Midbrain (tissue), 1 donor: ENCODE measurements around the gene PKP3.
"Not testable (repeated sequence)": the region's sequence is repeated elsewhere in the genome, so short reads cannot be mapped to it uniquely, and the experiment has no call there.

Source experiments
- DNase-seq: peaks from one replicate; lab custom pipeline; 2025; lab: John Stamatoyannopoulos, UW

Gene PKP3, protein sequence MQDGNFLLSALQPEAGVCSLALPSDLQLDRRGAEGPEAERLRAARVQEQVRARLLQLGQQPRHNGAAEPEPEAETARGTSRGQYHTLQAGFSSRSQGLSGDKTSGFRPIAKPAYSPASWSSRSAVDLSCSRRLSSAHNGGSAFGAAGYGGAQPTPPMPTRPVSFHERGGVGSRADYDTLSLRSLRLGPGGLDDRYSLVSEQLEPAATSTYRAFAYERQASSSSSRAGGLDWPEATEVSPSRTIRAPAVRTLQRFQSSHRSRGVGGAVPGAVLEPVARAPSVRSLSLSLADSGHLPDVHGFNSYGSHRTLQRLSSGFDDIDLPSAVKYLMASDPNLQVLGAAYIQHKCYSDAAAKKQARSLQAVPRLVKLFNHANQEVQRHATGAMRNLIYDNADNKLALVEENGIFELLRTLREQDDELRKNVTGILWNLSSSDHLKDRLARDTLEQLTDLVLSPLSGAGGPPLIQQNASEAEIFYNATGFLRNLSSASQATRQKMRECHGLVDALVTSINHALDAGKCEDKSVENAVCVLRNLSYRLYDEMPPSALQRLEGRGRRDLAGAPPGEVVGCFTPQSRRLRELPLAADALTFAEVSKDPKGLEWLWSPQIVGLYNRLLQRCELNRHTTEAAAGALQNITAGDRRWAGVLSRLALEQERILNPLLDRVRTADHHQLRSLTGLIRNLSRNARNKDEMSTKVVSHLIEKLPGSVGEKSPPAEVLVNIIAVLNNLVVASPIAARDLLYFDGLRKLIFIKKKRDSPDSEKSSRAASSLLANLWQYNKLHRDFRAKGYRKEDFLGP

DNA sequence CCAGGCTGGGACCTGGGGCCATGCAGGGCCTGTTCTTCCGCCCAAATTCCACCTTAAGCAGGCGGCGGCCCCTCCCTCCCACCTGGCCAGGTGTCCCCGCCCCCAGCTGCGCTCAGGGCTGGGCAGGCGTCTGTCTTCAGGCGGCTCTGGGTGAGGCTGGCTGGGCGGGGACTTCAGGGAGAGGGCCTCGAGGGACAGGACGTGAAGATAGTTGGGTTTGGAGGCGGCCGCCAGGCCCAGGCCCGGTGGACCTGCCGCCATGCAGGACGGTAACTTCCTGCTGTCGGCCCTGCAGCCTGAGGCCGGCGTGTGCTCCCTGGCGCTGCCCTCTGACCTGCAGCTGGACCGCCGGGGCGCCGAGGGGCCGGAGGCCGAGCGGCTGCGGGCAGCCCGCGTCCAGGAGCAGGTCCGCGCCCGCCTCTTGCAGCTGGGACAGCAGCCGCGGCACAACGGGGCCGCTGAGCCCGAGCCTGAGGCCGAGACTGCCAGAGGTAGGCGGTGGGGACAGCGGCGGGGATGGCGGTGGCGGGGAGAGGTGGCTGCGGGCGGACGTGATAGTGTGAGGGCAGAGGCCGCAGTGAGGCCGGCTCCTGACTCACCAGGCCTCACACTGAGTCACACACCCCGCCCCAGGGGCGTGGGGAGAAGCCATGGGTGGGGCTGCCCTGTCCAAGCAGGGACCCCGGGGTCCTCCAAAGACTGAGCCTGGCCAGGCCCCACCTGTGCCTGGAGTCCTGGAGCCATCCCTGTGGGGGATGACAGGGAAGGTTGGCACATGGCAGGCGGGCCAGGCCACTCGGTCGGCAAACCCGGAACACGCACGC lies at the start of gene PKP3:
Gene PKP3, plus strand, starts transcription at position 176 of the 824 bp plus-strand sequence. Its CDS starts 84 bp downstream, at position 260.
- no peak for DNase-seq

- no peak for DNase-seq
Measured at GRCh38 chr11:344836-345578, 49.0 kb upstream of the PKP3 start.

GRCh38 chr11:346529-346928 lies 47.5 kb upstream of the PKP3 start:
- DNase-seq, result no peak

GRCh38 chr11:349270-349954 lies 44.6 kb upstream of the PKP3 start:
- not testable (repeated sequence) for DNase-seq

DNA sequence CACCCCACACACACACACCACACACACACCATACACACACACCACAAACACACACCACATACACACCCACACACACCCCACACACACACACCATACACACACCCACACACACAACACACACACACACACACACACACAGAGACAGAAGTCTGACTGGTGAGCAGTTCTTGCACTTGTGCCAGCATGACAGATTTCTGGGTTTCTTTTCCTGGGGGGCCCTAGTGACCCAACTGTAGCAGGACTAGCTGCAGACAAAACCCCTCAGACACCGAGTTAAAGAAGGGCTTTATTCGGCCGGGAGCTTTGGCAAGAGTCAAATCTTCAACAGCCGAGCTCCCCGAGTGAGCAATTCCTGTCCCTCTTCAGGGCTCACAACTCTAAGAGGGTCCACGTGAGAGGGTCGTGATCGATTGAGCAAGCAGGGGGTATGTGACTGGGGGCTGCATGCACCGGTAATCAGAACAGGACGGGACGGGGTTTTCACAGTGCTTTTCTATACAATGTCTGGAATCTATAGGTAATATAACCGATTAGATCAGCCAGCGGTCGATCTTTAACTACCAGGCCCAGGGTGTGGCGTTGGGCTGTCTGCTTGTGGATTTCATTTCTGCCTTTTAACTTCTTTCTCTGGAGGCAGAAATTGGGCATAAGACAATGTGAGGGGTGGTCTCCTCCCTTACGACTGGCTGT lies 43.8 kb upstream of the PKP3 start:
- not testable (repeated sequence) for DNase-seq

GRCh38 chr11:350723-351255 lies 43.2 kb upstream of the PKP3 start:
- no peak for DNase-seq

- no peak for DNase-seq
Measured at GRCh38 chr11:351411-351810, 42.6 kb upstream of the PKP3 start.

DNA sequence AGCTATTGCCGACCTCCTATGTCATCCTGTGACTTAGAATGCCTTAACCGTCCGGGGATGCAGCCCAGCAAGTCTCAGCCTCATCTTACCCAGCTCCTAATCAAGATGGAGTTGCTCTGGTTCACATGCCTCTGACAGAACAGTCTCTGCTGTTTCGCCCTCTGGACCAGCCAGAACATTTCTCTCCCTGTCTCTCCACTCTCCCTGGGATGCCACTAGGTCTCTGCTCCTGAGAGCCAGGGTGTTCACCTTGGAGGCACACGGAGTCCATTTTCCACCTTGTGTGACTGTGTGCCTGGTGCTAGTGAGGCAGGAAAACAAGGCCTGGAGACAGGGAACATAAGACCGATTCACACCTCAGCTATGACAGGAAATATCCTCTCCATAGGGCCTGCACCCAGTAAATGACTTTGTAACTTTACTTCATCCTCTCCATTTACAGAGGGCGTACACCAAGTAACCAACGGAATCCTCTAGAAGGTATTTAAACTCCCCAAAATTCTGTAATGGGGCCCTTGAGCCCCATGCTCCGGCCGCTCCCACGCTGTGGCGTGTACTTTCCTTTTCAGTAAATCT lies 41.5 kb upstream of the PKP3 start:
- DNase-seq, result no peak

- DNase-seq, result peak; percentile 74
Measured at GRCh38 chr11:353179-353873, 40.7 kb upstream of the PKP3 start.

GRCh38 chr11:355581-356458 lies 38.2 kb upstream of the PKP3 start:
- peak; percentile 75 for DNase-seq

- DNase-seq, result no peak
Measured at GRCh38 chr11:356610-357009, 37.4 kb upstream of the PKP3 start.

DNA sequence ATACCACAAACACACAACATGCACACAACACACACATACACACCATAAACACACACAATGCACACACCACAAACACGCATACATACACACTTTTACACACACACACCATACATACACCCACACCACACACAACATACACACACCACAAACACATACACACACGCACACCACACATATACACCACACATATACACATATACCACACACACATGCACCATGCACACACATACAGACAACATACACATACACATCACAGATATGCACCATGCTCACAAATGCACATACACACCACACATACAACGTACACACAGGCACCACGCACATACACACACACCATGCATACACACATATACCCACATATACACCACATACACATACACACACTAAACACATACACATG lies 36.4 kb upstream of the PKP3 start:
- DNase-seq, result no peak

DNA sequence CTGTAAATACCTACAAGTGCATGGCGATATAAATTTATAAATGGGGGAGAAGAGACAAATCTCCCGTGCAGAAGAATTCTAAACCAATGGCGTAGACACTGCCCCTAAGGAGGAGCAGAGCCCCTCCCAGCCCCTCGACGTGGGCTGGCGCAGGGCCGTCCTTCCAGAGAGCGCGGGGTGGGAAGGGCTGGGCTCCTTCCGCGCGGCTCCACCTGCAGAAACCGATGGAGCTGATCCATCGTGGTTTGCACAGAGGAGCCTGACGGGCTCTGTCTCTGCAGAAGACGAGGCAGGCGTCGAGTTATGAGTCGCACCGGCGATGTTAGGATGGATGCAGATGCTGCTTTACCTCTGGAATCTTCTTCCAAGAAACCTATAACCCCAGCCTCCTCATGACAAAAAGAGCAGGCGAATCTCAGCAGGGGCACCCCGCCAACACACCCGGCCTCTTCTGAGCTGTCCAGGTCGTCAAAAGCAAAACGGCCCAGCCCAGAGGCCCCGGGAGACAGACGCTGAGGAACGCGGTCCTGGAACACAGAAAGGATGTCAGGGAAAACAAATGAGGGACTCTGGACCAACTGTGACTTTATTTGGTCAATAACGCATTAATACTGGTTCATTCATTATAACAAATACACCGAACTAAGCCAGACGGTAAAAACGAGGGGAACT lies 35.7 kb upstream of the PKP3 start:
- DNase-seq, result no peak

- DNase-seq, result no peak
Measured at GRCh38 chr11:359181-359714, 34.8 kb upstream of the PKP3 start.

DNA sequence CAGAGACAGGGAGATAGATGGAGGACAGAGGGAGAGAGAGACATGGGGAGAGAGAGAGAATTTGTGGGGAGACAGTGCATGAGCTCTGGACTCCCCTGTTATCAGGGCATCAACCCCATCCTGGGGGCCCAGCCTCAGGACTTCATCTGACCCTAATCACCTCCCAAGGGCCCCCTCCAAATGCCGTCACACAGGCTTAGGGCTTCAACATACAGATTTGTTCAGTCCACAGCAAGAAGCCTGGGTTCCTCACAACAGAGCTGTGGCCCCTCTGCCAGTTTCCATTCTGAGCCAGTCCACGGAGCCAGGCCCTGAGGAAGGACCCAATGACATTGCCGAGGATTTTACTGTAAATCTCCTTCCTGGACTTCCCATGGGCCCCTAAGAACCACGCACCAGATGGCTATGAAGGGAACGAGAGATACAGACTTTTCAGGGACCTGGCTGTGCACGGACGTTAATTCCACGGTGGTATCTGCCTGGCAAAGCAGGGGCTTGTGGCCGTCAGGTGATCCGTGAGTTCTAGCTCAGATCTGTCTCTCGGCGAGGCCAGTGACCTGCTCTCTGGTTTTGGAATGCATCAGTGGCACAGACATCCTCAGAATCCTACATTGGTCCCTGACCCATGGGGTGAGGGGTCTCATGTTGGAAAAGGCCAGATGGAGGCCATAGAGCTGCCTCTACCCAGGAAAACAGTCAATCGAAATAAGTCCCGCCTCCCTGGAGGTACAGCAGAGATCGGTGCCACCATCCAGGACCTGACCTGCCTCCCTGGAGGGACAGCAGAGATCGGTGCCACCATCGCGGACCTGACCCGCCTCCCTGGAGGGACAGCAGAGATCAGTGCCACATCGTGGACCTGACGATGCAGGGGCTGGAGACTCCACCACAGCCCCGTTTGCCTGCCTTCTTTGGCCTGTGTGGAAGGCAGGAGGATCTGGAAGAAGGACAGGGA lies 33.4 kb upstream of the PKP3 start:
- no peak for DNase-seq
